H9 (cell line): ENCODE results near the gene ABHD4. TPM values are rescaled to one million over a fixed set of nuclear protein-coding genes. Genes with fewer than 3 reads are reported as not detected.

Experiments
- DNase-seq: peaks from one replicate; pipeline ENCODE4 v3.0.0-alpha.2; 2017
- H2AFZ ChIP-seq: one replicate; pipeline ENCODE4 v1.6.1; 2013; ENCODE audit warnings: mild to moderate bottlenecking, low read length, control low read depth, moderate library complexity
- H2AK5ac ChIP-seq: 2 replicates; pipeline ENCODE4 v1.6.1; 2013; ENCODE audit warnings: low read length, control low read depth, mixed read lengths; ENCODE audit not compliant: insufficient read length
- H2BK120ac ChIP-seq: one replicate; pipeline ENCODE4 v1.6.1; 2013; ENCODE audit warnings: low read depth, mild to moderate bottlenecking, low read length, control low read depth, inconsistent platforms; ENCODE audit not compliant: poor library complexity, severe bottlenecking
- H2BK12ac ChIP-seq: 2 replicates; pipeline ENCODE4 v1.6.1; 2013; ENCODE audit warnings: low read length, control low read depth, mixed read lengths, low read depth; ENCODE audit not compliant: insufficient read length
- H2BK15ac ChIP-seq: 2 replicates; pipeline ENCODE4 v1.6.1; 2013; ENCODE audit warnings: low read depth, low read length, control low read depth
- H2BK20ac ChIP-seq: one replicate; pipeline ENCODE4 v1.6.1; 2013; ENCODE audit warnings: low read depth, mild to moderate bottlenecking, low read length, control low read depth, inconsistent platforms; ENCODE audit not compliant: poor library complexity, severe bottlenecking
- H2BK5ac ChIP-seq: 2 replicates; pipeline ENCODE4 v1.6.1; 2013; ENCODE audit warnings: low read length, control low read depth, mixed read lengths; ENCODE audit not compliant: insufficient read length
- H3K14ac ChIP-seq: 2 replicates; pipeline ENCODE4 v1.6.1; 2013; ENCODE audit warnings: low read length, control low read depth; ENCODE audit not compliant: insufficient read depth
- H3K18ac ChIP-seq: 2 replicates; pipeline ENCODE4 v1.6.1; 2013; ENCODE audit warnings: low read depth, mild to moderate bottlenecking, mixed read lengths, low read length, control low read depth; ENCODE audit not compliant: insufficient read length
- H3K23ac ChIP-seq: 2 replicates; pipeline ENCODE4 v1.6.1; 2013; ENCODE audit warnings: low read length, control low read depth, mixed read lengths, low read depth; ENCODE audit not compliant: insufficient read length
- H3K23me2 ChIP-seq: 2 replicates; pipeline ENCODE4 v1.6.1; 2013; ENCODE audit warnings: low read depth, mild to moderate bottlenecking, mixed read lengths, low read length, control low read depth; ENCODE audit not compliant: insufficient read length, poor library complexity, severe bottlenecking
- H3K27ac ChIP-seq: 2 replicates; pipeline ENCODE4 v1.5.1; 2013; ENCODE audit warnings: low read length, control low read depth, mixed read lengths, low read depth; ENCODE audit not compliant: insufficient read length
- H3K27me3 ChIP-seq: 2 replicates; pipeline ENCODE4 v1.6.1; 2013; ENCODE audit warnings: low read length, control low read depth, inconsistent platforms; ENCODE audit not compliant: insufficient read depth
- H3K4ac ChIP-seq: 2 replicates; pipeline ENCODE4 v1.6.1; 2013; ENCODE audit warnings: low read depth, mild to moderate bottlenecking, control low read depth, inconsistent platforms, low read length, moderate library complexity
- H3K4me1 ChIP-seq: 2 replicates; pipeline ENCODE4 v1.6.1; 2013; ENCODE audit warnings: low read length, control low read depth, inconsistent platforms; ENCODE audit not compliant: insufficient read depth
- H3K4me2 ChIP-seq: 2 replicates; pipeline ENCODE4 v1.6.1; 2013; ENCODE audit warnings: low read length, control low read depth, mixed read lengths; ENCODE audit not compliant: insufficient read length, insufficient read depth
- H3K56ac ChIP-seq: 2 replicates; pipeline ENCODE4 v1.6.1; 2013; ENCODE audit warnings: low read depth, mild to moderate bottlenecking, mixed read lengths, low read length, control low read depth; ENCODE audit not compliant: insufficient read length
- H3K79me1 ChIP-seq: 2 replicates; pipeline ENCODE4 v1.6.1; 2013; ENCODE audit warnings: low read depth, mild to moderate bottlenecking, moderate library complexity, low read length, control low read depth, inconsistent platforms; ENCODE audit not compliant: insufficient read depth, poor library complexity, severe bottlenecking
- H3K79me2 ChIP-seq: 2 replicates; pipeline ENCODE4 v1.6.1; 2013; ENCODE audit warnings: low read length, control low read depth, inconsistent platforms; ENCODE audit not compliant: insufficient read depth
- H3K9ac ChIP-seq: 2 replicates; pipeline ENCODE4 v1.6.1; 2013; ENCODE audit warnings: low read length, control low read depth, mixed read lengths; ENCODE audit not compliant: insufficient read length; ENCODE audit errors: extremely low read depth
- H3K9me3 ChIP-seq: one replicate; pipeline ENCODE4 v1.6.1; 2013; ENCODE audit warnings: low read depth, low read length, inconsistent platforms; ENCODE audit not compliant: control insufficient read depth
- H3T11ph ChIP-seq: one replicate; pipeline ENCODE4 v1.6.1; 2013; ENCODE audit warnings: mild to moderate bottlenecking, low read length, control low read depth, inconsistent platforms
- H4K20me1 ChIP-seq: one replicate; pipeline ENCODE4 v1.6.1; 2013; ENCODE audit not compliant: control insufficient read depth, insufficient read length, insufficient read depth
- H4K5ac ChIP-seq: 2 replicates; pipeline ENCODE4 v1.6.1; 2013; ENCODE audit warnings: low read depth, mild to moderate bottlenecking, mixed read lengths, low read length, control low read depth; ENCODE audit not compliant: insufficient read length
- H4K8ac ChIP-seq: replicated peaks from 2 replicates; pipeline ENCODE4 v1.6.1; 2013; ENCODE audit warnings: low read length, control low read depth, mixed read lengths, low read depth; ENCODE audit not compliant: insufficient read length
- H4K91ac ChIP-seq: 2 replicates; pipeline ENCODE4 v1.6.1; 2013; ENCODE audit warnings: low read depth, mild to moderate bottlenecking, moderate library complexity, mixed read lengths, low read length, control low read depth; ENCODE audit not compliant: insufficient read length
- H3K27ac Mint-ChIP-seq, 3 experiments: 2 replicates in 2 of 3; 3 replicates in 1 of 3; pipeline ENCODE4 v1.8.0; 2020 to 2021; ENCODE audit warnings: mixed read lengths in 3 of 3, mild to moderate bottlenecking in 1 of 3, moderate library complexity in 1 of 3
- H3K27me3 Mint-ChIP-seq: 2 replicates; pipeline ENCODE4 v1.8.0; 2021; ENCODE audit warnings: low read depth, mild to moderate bottlenecking, moderate library complexity, mixed read lengths
- H3K36me3 Mint-ChIP-seq, 3 experiments: 2 replicates in 2 of 3; 3 replicates in 1 of 3; pipeline ENCODE4 v1.8.0; 2020 to 2021; ENCODE audit warnings: low read depth in 3 of 3, mixed read lengths in 3 of 3; ENCODE audit not compliant: insufficient read depth in 1 of 3
- H3K4me1 Mint-ChIP-seq, 2 experiments: 2 replicates each; pipeline ENCODE4 v1.8.0; 2020; ENCODE audit warnings: mixed read lengths in 2 of 2
- H3K4me3 Mint-ChIP-seq, 2 experiments: 2 replicates in 1 of 2; 3 replicates in 1 of 2; pipeline ENCODE4 v1.8.0; 2020 to 2021; ENCODE audit warnings: mild to moderate bottlenecking in 2 of 2, mixed read lengths in 2 of 2, moderate library complexity in 1 of 2
- H3K9me3 Mint-ChIP-seq, 2 experiments: 2 replicates in 1 of 2; 3 replicates in 1 of 2; pipeline ENCODE4 v1.8.0; 2020; ENCODE audit warnings: mild to moderate bottlenecking in 2 of 2, mixed read lengths in 2 of 2, moderate library complexity in 1 of 2
- CTCF ChIP-seq: fragments of 200-600 bp; sonication (generic); conservative IDR thresholded peaks from 3 replicates; pipeline ENCODE4 v1.8.0; 2021; ENCODE audit warnings: antibody characterized with exemption, mild to moderate bottlenecking
- WGBS: extraction: QIAGEN DNeasy Blood & Tissue Kit; methylation state at CpG from one replicate; pipeline ENCODE4 v1.1.7; 2013; ENCODE audit warnings: missing lambda C conversion rate, low lambda C conversion rate, mixed read lengths; ENCODE audit not compliant: insufficient read length; ENCODE audit errors: extremely low coverage; 5-methylcytosine and 5-hydroxymethylcytosine counted together
- total RNA-seq: library from RNA; stranded (reverse); gene quantifications from 2 replicates; pipeline ENCODE4 v1.2.1, GENCODE V29; 2021

Gene ABHD4
- total RNA-seq, 1 experiment from 2014 or later = 21.8 TPM

GRCh38 chr14:22577334-22577908, 20.7 kb upstream of the ABHD4 start:
- no peak for TF ChIP-seq CTCF
- Histone ChIP-seq H2AK5ac (no peak overlapping the region), H2BK20ac (no peak overlapping the region), H3K27me3 (no peaks in the 10 kb centered on the region), H4K5ac (no peak overlapping the region), H3K9me3 (no peaks in the 10 kb centered on the region), H3K56ac (no peak overlapping the region), H3K27ac (no peak overlapping the region), H3T11ph (no peak overlapping the region), H3K23me2 (no peaks in the 10 kb centered on the region), H2BK15ac (no peak overlapping the region), H4K91ac (no peak overlapping the region), H4K8ac (no peak overlapping the region), H3K4me1 (no peaks in the 10 kb centered on the region; the same call in 1 of the 2 replicates), H3K4ac (no peak overlapping the region), H3K23ac (no peak overlapping the region), H2BK12ac (no peak overlapping the region), H2AFZ (no peak overlapping the region), H3K79me2 (peaks cover 3% of the 10 kb centered on the region; the same call in 1 of the 2 replicates), H3K14ac (no peak overlapping the region), H3K4me2 (no peak overlapping the region), H3K18ac (no peak overlapping the region), H4K20me1 (no peaks in the 10 kb centered on the region), H3K9ac (no peak overlapping the region), H3K79me1 (peaks cover 11% of the 10 kb centered on the region), H2BK5ac (no peak overlapping the region), H2BK120ac (no peak overlapping the region)
- H3K27ac Mint-ChIP-seq = no peak overlapping the region; a peak in 3 of 7 replicates
- WGBS = no CpG with 5 or more reads among the region's 6 CpGs
- no peaks in the 10 kb centered on the region for H3K27me3 Mint-ChIP-seq
- no peak for DNase-seq
- H3K36me3 Mint-ChIP-seq = peaks cover 22 to 28% (median 27%) of the 10 kb centered on the region in 3 experiments; a peak in 6 of 7 replicates
- no peaks in the 10 kb centered on the region for H3K9me3 Mint-ChIP-seq
- H3K4me1 Mint-ChIP-seq = peaks cover 3 to 4% of the 10 kb centered on the region in 2 experiments; a peak in 1 of 4 replicates
- H3K4me3 Mint-ChIP-seq = no peak overlapping the region
